WERI-Rb-1 (cell line): ENCODE data around the gene INSIG1.

Experiments used
- DNase-seq: peaks from one replicate; pipeline ENCODE4 v3.0.0-alpha.2; 2020
- H3K27ac ChIP-seq: fragments of 250-450 bp; sonication (Bioruptor Pico); 2 replicates; pipeline ENCODE4 v1.5.1; 2020; ENCODE audit warnings: mild to moderate bottlenecking, moderate library complexity
- H3K27me3 ChIP-seq: fragments of 250-450 bp; sonication (Bioruptor Pico); 2 replicates; pipeline ENCODE4 v1.5.1; 2021; ENCODE audit warnings: mild to moderate bottlenecking, low read depth, moderate library complexity; ENCODE audit not compliant: insufficient read depth, severe bottlenecking
- H3K36me3 ChIP-seq: fragments of 250-450 bp; sonication (Bioruptor Pico); 2 replicates; pipeline ENCODE4 v1.5.1; 2020; ENCODE audit warnings: mild to moderate bottlenecking, moderate library complexity
- H3K4me3 ChIP-seq: 2 replicates; pipeline ENCODE4 v1.5.1; 2011; ENCODE audit warnings: low read depth, mild to moderate bottlenecking, control low read depth, low read length
- H3K9me3 ChIP-seq: fragments of 250-450 bp; sonication (Bioruptor Pico); 2 replicates; pipeline ENCODE4 v1.5.1; 2021; ENCODE audit warnings: mild to moderate bottlenecking, moderate library complexity; ENCODE audit not compliant: severe bottlenecking
- CTCF ChIP-seq: IDR thresholded peaks from 2 replicates; pipeline ENCODE4 v1.5.1; 2011; ENCODE audit warnings: low read depth, mild to moderate bottlenecking, control low read depth, inconsistent platforms, low read length

The INSIG1 gene

GRCh38 chr7:155270861-155271260 lies 26.8 kb upstream of the INSIG1 start:
- no peak for TF ChIP-seq CTCF
- DNase-seq = no peak
- H3K36me3 ChIP-seq = no peaks in the 10 kb centered on the region
- no peak overlapping the region for H3K4me3 ChIP-seq
- no peaks in the 10 kb centered on the region for H3K9me3 ChIP-seq
- H3K27me3 ChIP-seq = no peaks in the 10 kb centered on the region
- no peak overlapping the region for H3K27ac ChIP-seq

DNA sequence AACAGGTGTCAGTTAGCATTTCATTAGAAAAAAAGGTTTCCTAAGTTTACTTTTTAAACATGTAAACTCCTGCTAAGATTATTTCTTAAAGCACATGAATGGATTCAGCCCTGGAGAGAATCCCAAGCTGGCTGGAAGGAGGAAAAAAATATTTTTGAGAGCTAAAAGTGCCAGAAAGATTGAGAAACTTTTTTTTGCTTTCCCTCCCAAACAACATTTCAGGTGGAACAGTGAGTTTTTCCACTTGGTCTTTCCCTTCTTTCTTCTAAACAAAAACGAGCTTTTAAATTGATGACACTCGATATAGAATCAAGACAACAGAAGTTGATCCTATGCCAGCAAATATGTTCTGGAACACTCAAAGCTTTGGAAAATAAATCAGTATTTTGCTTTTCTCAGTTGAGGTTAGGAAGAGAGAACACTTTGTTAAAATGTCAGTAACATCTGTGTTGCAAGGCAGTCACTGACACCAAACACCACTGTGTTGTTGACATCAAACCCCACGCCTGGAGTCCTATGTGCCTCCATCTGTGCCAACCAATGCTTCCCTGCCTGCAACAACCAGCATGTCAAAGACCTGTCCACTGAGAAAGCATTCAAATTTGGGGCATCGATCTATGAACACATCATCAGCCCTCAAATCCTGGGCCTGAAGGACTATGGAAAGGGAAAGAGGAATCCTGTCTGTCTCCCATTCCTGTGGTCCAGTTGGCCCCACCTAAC lies 22.9 kb upstream of the INSIG1 start:
- no peaks in the 10 kb centered on the region for H3K27me3 ChIP-seq
- no peak for TF ChIP-seq CTCF
- H3K27ac ChIP-seq = no peak overlapping the region
- no peak for DNase-seq
- H3K36me3 ChIP-seq = no peaks in the 10 kb centered on the region
- H3K9me3 ChIP-seq = no peaks in the 10 kb centered on the region
- H3K4me3 ChIP-seq = no peak overlapping the region

GRCh38 chr7:155276042-155276799 lies 21.5 kb upstream of the INSIG1 start:
- no peak for TF ChIP-seq CTCF
- Histone ChIP-seq H3K9me3 (no peaks in the 10 kb centered on the region), H3K27ac (no peak overlapping the region), H3K36me3 (no peaks in the 10 kb centered on the region), H3K4me3 (no peak overlapping the region), H3K27me3 (no peaks in the 10 kb centered on the region)
- no peak for DNase-seq

GRCh38 chr7:155276800-155277375 lies 20.8 kb upstream of the INSIG1 start:
- H3K27me3 ChIP-seq = no peaks in the 10 kb centered on the region
- no peaks in the 10 kb centered on the region for H3K9me3 ChIP-seq
- no peak overlapping the region for H3K4me3 ChIP-seq
- no peak overlapping the region for H3K27ac ChIP-seq
- no peak for TF ChIP-seq CTCF
- no peak for DNase-seq
- no peaks in the 10 kb centered on the region for H3K36me3 ChIP-seq

DNA sequence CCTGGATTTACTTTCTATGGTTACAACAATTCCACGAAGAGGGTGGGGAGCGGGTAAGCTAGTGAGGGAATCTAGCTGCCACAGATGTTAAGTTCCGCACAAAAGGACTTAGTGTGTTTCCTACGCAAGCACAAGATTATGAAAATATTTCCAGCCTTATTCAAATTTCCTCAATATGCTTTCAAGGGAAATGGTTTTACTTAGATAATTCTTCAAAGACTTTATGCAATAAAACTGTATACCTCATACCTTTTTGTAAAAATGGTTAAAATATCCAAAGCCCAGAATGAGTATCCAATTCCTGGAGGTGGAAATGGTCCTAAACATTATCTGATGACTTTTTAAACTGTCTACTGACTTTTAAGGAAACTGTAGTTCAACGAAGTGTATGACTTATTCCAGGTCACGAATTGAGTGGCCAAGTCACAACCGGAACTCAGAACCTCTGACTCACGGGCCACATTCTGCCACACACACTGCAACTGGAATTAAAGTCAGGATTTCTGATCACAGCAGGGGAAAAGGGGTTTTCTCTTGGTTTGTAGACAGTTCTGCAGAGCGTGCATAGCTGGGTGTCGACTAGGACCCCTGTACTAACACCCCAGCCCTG lies 20.2 kb upstream of the INSIG1 start:
- Histone ChIP-seq H3K9me3 (no peaks in the 10 kb centered on the region), H3K27me3 (no peaks in the 10 kb centered on the region), H3K4me3 (no peak overlapping the region), H3K27ac (no peak overlapping the region), H3K36me3 (no peaks in the 10 kb centered on the region)
- no peak for TF ChIP-seq CTCF
- no peak for DNase-seq
